AG08396 (cell line): ENCODE data around the gene KRTAP3-2.
"Not testable (repeated sequence)": the region's sequence is repeated elsewhere in the genome, so short reads cannot be mapped to it uniquely, and the experiment has no call there.

Source experiments
- DNase-seq: peaks from one replicate; pipeline ENCODE4 v3.0.0; 2012; ENCODE audit warnings: low spot score, mixed read lengths

The KRTAP3-2 gene

DNA sequence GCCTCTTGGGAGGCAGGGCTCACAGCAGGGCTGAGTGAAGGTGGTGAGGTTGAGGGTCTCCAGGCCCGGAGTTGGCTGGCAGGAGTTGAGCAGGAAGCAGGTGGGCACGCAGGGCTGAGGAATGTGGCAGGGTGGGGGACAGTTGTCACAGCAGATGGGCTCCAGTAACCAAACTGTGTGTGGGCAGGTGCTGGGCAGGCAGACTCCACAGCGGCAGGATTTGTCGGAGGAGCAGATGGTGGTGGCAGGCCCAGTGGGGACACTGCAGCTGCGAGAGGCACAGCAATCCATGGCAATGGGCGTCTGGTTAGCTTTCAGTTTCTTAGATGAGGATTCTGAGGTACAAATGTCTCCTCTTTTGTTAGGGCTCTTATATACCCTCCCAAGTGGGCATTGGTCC lies at the start of gene KRTAP3-2:
Gene KRTAP3-2, minus strand, starts transcription at position 344 of the 400 bp plus-strand sequence. Its CDS starts 53 bp downstream, at position 291.
- DNase-seq, result not testable (repeated sequence)

DNA sequence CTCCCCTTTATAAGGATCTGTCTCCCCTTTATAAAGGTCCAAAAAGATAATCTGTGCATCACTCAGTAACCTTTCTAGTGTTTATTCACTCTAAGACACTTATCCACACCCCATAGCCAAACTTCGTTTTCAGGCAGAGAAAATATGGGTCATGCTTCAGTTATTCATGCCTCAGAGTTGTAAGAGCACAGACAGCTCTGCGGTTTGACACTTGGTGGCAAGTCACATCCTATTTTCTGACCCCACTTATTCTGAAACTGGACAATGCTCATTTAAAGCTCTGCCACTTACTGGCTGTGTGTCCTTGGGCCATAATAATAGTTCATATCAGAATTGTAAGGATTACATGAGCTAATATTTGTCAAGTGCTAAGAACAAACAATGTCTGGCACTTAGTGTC lies 49.4 kb upstream of the KRTAP3-2 start:
- peak; percentile 77 for DNase-seq

DNA sequence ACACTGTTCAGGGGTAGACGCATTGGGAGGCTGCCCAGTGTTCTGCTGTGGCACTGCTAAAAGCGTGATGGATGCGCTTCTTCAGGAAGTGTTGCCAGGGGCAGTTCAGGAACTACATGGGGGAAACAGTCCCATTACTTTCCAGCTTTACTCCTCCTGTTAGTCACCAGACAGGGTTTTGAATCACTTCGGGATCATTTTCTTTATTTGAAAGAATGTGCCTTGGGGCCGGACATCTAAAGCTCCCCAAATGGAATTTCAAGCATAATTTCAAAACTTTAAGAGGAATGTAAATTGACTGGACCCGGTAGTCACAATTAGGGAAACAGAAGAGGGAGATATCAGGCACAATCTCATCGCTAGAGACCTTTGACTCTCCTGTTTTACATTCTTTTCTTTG lies 48.7 kb upstream of the KRTAP3-2 start:
- peak; percentile 78 for DNase-seq

DNA sequence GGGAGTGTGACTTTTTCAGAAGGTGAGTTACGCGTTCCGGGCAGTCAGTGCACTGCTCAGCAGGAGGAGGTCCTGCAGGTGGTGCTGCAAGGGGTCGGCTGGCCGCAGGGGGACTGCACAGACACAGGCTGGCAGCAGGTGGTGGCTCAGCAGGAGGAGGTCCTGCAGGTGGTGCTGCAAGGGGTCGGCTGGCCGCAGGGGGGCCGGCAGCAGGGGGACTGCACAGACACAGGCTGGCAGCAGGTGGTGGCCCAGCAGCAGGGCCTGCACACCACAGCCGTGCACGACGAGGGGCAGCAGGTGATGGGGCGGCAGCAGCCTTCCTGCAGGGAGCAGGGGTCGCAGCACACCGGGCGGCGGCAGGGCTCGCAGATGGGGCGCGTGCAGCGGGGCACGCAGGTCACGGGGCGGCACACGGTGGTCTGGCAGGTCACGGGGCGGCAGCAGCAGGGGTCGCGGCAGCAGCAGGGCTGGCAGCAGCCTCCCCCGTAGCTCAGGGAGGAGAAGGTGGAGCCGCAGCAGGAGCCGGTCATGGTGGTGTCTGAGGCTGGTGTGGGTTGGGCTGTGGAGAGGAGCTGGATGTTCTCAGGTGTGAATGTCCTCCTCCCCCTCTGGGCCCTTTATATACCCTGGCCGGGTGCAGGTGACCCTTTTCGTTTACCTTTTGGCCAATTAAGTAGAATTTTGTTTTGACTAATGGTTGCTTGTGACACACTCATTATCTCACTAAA lies 47.2 kb upstream of the KRTAP3-2 start, which contains the start of gene KRTAP2-1:
Gene KRTAP2-1, minus strand, starts transcription at position 582 of the 731 bp plus-strand sequence. Its CDS starts 49 bp downstream, at position 533.
- DNase-seq, result not testable (repeated sequence)

DNA sequence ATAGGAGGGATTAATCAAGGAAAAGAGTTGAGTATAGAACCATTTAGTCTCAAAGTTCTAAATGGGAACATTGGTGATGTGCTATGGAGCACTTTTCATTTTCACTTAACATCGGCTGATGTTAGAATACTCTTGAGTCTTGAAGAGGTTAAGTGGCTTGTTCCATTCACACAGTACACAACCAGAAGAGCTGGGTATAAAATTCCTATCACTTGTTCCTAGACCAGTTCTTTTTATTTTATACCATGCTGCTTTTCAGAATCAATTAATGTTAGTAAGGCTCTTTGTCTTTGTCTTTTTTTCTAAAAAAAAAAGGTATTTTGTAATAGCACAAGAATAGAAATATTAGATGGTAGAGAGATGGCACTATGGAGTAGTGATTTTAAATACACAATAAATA lies 43.2 kb upstream of the KRTAP3-2 start:
- no peak for DNase-seq

- DNase-seq, result peak; percentile 49
Measured at GRCh38 chr17:41040783-41041571, 41.3 kb upstream of the KRTAP3-2 start, which contains the start of gene KRTAP1-1. Gene KRTAP1-1, minus strand, starts transcription at chr17:41041450. Its CDS starts 53 bp downstream, at chr17:41041397.

DNA sequence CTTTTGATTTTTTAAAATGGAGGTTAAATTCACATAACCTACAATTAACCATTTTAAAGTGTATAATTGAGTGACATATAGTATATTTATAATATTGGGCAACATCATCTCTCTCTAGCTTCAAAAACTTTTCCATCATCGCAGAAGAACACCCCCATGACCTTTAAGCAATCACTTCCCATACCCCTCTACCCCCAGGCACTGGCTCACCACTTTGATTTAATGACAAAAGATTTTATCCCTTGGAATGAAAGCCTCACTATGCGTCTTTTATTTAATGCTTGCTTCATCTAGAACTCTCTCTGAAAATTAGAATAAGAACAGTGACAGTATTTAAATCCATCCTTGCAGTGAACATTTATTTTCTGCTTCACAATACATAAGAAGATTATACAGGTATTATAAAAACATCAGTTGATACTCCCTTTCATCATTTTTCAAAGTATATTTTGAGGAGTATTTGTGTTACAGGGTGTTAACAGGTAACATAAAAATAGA lies 38.2 kb upstream of the KRTAP3-2 start:
- DNase-seq, result no peak

DNA sequence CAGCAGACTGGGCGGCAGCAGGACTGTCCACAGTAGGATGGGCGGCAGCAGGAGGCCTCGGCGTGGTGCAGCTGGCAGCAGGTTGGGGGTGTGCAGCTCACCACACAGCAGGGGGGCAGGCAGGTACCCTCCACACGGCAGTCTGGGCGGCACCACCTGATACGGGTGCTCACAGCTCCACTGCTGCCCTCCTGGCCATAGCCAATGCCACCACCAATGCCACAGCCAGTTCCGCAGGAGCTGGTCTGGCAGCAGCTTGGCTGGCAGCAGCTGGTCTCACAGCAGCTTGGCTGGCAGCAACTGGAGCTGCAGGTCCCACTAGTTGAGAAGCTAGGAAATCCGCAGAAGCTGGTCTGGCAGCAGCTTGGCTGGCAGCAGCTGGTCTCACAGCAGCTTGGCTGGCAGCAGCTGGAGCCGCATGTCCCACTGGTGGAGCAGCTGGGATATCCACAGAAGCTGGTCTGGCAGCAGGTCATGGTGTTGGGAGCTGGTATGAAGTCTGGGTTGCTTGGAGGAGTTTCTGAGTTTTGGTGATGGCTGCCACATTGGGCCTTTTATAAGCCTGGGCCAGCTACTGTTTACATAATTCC lies 34.7 kb upstream of the KRTAP3-2 start, which contains the start of gene KRTAP1-3:
Gene KRTAP1-3, minus strand, starts transcription at position 529 of the 590 bp plus-strand sequence. Its CDS starts 53 bp downstream, at position 476.
- not testable (repeated sequence) for DNase-seq

DNA sequence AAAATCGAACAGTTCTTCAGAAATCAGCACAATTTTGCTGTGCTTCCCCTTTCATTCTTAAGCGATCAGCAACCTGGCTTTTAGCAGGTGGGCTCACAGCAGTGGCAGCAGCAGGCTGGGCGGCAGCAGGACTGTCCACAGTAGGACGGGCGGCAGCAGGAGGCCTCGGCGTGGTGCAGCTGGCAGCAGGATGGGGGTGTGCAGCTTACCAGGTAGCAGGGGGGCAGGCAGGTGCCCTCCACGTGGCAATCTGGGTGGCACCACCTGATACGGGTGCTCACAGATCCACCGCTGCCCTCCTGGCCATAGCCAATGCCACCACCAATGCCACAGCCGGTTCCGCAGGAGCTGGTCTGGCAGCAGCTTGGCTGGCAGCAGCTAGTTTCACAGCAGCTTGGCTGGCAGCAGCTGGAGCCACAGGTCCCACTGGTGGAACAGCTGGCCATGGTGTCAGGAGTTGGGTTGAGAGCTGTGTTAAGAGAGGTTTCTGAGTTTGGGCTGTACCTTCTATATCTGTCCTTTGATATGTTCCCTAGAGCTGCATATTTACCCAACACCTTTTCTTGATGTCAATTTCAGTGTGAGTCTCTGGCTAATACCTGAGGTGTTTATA lies 30.0 kb upstream of the KRTAP3-2 start, which contains the start of gene KRTAP1-4:
Gene KRTAP1-4, minus strand, starts transcription at position 563 of the 613 bp plus-strand sequence. Its CDS starts 117 bp downstream, at position 446.
- DNase-seq, result no peak

DNA sequence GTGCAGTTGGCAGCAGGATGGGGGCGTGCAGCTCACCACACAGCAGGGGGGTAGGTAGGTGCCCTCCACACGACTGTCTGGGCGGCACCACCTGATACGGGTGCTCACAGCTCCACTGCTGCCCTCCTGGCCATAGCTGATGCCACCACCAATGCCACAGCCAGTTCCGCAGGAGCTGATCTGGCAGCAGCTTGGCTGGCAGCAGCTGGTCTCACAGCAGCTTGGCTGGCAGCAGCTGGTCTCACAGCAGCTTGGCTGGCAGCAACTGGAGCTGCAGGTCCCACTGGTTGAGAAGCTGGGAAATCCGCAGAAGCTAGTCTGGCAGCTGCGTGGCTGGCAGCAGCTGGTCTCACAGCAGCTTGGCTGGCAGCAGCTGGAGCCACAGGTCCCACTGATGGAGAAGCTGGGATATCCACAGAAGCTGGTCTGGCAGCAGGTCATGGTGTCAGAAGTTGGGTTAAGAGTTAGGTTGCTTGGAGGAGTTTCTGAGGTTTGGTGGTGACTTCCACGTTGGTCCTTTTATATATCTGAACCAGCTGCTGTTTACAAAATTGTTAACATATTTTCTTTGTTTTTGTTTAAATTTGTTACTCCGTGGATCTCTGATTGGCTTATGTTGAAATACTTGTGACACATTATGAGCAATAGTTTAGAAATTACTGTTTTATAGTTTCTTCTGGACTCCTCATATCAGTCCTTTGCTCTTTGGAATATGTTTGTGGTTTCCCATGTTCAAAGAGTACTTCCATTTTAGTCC lies 27.2 kb upstream of the KRTAP3-2 start, which contains the start of gene KRTAP1-5:
Gene KRTAP1-5, minus strand, starts transcription at position 494 of the 757 bp plus-strand sequence. Its CDS starts 53 bp downstream, at position 441.
- DNase-seq, result peak; percentile 61

DNA sequence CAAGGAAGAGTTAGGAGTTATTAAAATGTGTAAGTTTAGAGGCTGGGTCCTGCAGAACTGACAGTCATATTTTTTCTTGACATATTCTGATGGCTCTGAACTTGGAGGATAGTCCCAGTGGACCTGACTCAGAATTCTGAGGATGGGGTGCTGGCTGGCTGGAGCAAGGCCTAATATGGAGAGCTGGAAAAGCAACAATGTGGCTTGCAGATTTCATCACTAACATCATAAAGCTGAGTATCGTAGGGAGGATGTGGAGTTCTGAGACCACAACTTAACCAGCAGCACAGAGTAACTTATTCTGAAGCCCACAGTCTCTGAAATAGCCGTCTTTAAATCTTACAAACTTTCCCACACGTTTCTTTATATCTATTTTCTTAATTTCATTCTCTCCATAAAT lies 25.0 kb upstream of the KRTAP3-2 start:
- no peak for DNase-seq

DNA sequence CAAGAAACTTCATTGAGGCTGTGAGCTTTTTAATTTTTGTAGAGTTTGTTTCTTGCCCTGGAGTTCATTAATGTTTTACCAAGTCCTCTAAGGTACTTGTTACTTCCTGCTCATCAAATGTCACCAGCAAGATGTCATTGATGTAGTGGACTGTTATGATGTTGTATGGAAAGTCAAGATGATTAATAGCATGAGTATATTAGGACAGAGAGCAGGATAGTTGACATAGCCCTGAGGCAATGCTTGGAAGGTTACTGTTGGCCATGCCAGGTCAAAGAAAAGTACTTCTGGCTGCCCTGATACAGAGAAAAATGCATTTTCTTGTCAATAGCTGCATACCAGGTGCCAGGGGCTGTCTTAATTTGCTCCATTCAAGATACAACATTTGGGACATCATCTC lies 20.6 kb upstream of the KRTAP3-2 start:
- no peak for DNase-seq

GRCh38 chr17:41019415-41019814 lies 19.7 kb upstream of the KRTAP3-2 start:
- no peak for DNase-seq

DNA sequence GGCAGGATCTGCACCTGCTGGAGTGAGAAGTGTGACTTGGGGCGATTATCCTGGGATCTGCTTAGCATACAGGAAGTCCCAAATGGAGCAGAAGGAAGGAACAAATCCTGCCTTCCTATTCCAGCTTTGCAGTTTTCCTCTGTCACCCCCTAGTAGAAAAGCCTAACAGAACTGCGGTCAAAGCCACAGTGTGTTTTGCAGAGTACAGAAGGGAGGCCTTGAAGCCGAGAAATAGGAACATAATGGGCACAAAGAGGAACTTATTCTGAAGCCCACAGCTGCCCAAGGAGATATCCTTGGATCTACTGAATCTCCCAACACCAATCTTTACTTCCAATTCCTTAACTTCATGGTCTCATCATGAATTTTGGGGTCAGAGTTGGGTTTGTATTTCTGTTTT lies 18.8 kb upstream of the KRTAP3-2 start:
- DNase-seq, result no peak

GRCh38 chr17:41016578-41017215 lies 17.0 kb upstream of the KRTAP3-2 start:
- no peak for DNase-seq

GRCh38 chr17:41015454-41015853 lies 15.7 kb upstream of the KRTAP3-2 start:
- no peak for DNase-seq

GRCh38 chr17:41013606-41014005 lies 13.9 kb upstream of the KRTAP3-2 start:
- peak; percentile 36 for DNase-seq

DNA sequence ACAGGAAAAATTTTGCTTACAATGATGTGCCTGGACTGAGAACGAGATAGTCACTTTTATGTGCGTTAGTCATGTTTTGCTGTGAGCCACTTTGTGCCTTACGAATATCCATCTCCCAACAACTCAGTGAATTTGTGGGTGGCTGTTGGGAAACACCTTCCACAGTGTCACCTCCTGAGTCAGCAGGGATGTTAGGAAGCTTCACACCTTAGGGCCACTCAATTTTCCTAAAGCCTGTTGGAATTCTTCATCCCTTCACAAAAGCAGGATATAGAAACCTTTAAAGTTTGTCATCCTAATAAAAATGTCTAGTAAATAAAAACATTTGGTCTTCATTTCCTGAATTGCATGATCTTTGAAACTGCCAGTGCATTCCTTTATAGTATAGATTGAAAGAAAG lies 13.5 kb upstream of the KRTAP3-2 start:
- DNase-seq, result no peak

GRCh38 chr17:41012326-41013120 lies 12.8 kb upstream of the KRTAP3-2 start:
- no peak for DNase-seq
